H1 (cell line): ENCODE data around the gene KREMEN1. TPM values are rescaled to one million over a fixed set of nuclear protein-coding genes. Genes with fewer than 3 reads are reported as not detected.

Source experiments
- CTCF ChIA-PET: fragments of 300-600 bp; sonication (Branson Sonifier 250); formaldehyde crosslinking; loops from one replicate; lab custom pipeline; 2021; ENCODE audit not compliant: partially characterized antibody; lab: Charles Lee
- POLR2A ChIA-PET: fragments of 300-600 bp; sonication (Branson Sonifier 250); formaldehyde crosslinking; loops from one replicate; lab custom pipeline; 2021; ENCODE audit warnings: inconsistent platforms; ENCODE audit not compliant: partially characterized antibody; lab: Charles Lee
- DNase-seq, 2 experiments: peaks; one replicate each; pipeline versions ENCODE4 v3.0.0 to v3.0.0-alpha.2; 2010 to 2022; ENCODE audit warnings: low spot score in 2 of 2, low read depth in 1 of 2, mixed read lengths in 1 of 2
- FAIRE-seq: peaks from 2 replicates; lab custom pipeline; 2011; peaks lifted over from hg19 to GRCh38; lab: Jason Lieb, UNC
- H2AFZ ChIP-seq: 2 replicates; pipeline ENCODE4 v1.8.1; 2012; ENCODE audit warnings: low read length, inconsistent platforms
- H2AK5ac ChIP-seq: 2 replicates; pipeline ENCODE4 v1.6.1; 2013; ENCODE audit warnings: low read depth, low read length
- H2BK120ac ChIP-seq: replicated peaks from 2 replicates; pipeline ENCODE3; 2013; ENCODE audit warnings: low read depth, low read length, inconsistent platforms
- H2BK12ac ChIP-seq: 2 replicates; pipeline ENCODE4 v1.6.1; 2013; ENCODE audit warnings: low read depth, low read length
- H2BK15ac ChIP-seq: 2 replicates; pipeline ENCODE4 v1.6.1; 2013; ENCODE audit warnings: low read length
- H2BK20ac ChIP-seq: 2 replicates; pipeline ENCODE4 v1.6.1; 2013; ENCODE audit warnings: low read length
- H2BK5ac ChIP-seq: 2 replicates; pipeline ENCODE4 v1.6.1; 2013; ENCODE audit warnings: low read depth, low read length
- H3K14ac ChIP-seq: 2 replicates; pipeline ENCODE4 v1.6.1; 2013; ENCODE audit warnings: inconsistent platforms; ENCODE audit not compliant: insufficient read length
- H3K18ac ChIP-seq: 2 replicates; pipeline ENCODE4 v1.6.1; 2013; ENCODE audit warnings: low read length; ENCODE audit errors: extremely low read depth
- H3K23ac ChIP-seq: 2 replicates; pipeline ENCODE4 v1.6.1; 2013; ENCODE audit warnings: inconsistent platforms; ENCODE audit not compliant: insufficient read length
- H3K23me2 ChIP-seq: 2 replicates; pipeline ENCODE4 v1.6.1; 2013; ENCODE audit warnings: low read depth, low read length
- H3K27ac ChIP-seq: 2 replicates; pipeline ENCODE4 v1.6.1; 2011; ENCODE audit warnings: low read depth, low read length, inconsistent platforms
- H3K27me3 ChIP-seq, 4 experiments: replicated peaks in 1 of 4; 1 replicate in 1 of 4; 2 replicates in 3 of 4; pipeline versions ENCODE4 v1.6.1 to v1.8.1; 2011 to 2013; ENCODE audit warnings: low read length in 3 of 4, mild to moderate bottlenecking in 3 of 4, inconsistent platforms in 2 of 4, mixed read lengths in 2 of 4, moderate library complexity in 1 of 4; ENCODE audit not compliant: control insufficient read depth in 3 of 4, insufficient read depth in 3 of 4; ENCODE audit errors: extremely low read depth in 1 of 4
- H3K36me3 ChIP-seq, 4 experiments: 2 replicates each; pipeline versions ENCODE4 v1.6.1 to v1.8.1; 2011 to 2013; ENCODE audit warnings: mild to moderate bottlenecking in 4 of 4, low read length in 3 of 4, moderate library complexity in 2 of 4, control low read depth in 1 of 4, inconsistent platforms in 1 of 4; ENCODE audit not compliant: insufficient read depth in 4 of 4, control insufficient read depth in 2 of 4
- H3K4ac ChIP-seq: replicated peaks from 2 replicates; pipeline ENCODE3; 2013; ENCODE audit warnings: low read length, low read depth, mixed read lengths, inconsistent platforms; ENCODE audit not compliant: insufficient read length
- H3K4me1 ChIP-seq, 4 experiments: replicated peaks in 1 of 4; 1 replicate in 1 of 4; 2 replicates in 3 of 4; pipeline versions ENCODE4 v1.6.1 to v1.8.1; 2011 to 2013; ENCODE audit warnings: low read length in 3 of 4, inconsistent platforms in 2 of 4, mixed read lengths in 1 of 4; ENCODE audit not compliant: insufficient read depth in 4 of 4, control insufficient read depth in 3 of 4
- H3K4me2 ChIP-seq, 2 experiments: 2 replicates each; pipeline versions ENCODE4 v1.6.1 to v1.8.1; 2011 to 2013; ENCODE audit warnings: low read depth in 2 of 2, low read length in 2 of 2, control low read depth in 1 of 2, inconsistent platforms in 1 of 2, mild to moderate bottlenecking in 1 of 2; ENCODE audit not compliant: insufficient read depth in 1 of 2
- H3K4me3 ChIP-seq, 4 experiments: fragments of 200-600, 300-600 bp in 1 of 4; sonication (generic), shearing (Covaris generic), sonication (Bioruptor Twin) in 1 of 4; 2 replicates each; pipeline versions ENCODE4 v1.5.1 to v1.8.1; 2011 to 2016; ENCODE audit warnings: low read length in 4 of 4, low read depth in 3 of 4, control low read depth in 2 of 4, inconsistent platforms in 2 of 4, mild to moderate bottlenecking in 2 of 4, mixed read lengths in 1 of 4, moderate library complexity in 1 of 4; ENCODE audit not compliant: insufficient read depth in 2 of 4; ENCODE audit errors: extremely low read depth in 1 of 4
- H3K56ac ChIP-seq: replicated peaks from 2 replicates; pipeline ENCODE3; 2013; ENCODE audit warnings: low read depth, mild to moderate bottlenecking, mixed read lengths, low read length, inconsistent platforms; ENCODE audit not compliant: insufficient read length
- H3K79me1 ChIP-seq: 2 replicates; pipeline ENCODE4 v1.6.1; 2013; ENCODE audit warnings: low read depth, low read length, control low read depth
- H3K79me2 ChIP-seq, 2 experiments: 2 replicates each; pipeline versions ENCODE4 v1.6.1 to v1.8.1; 2012 to 2013; ENCODE audit warnings: low read length in 2 of 2, mild to moderate bottlenecking in 2 of 2, inconsistent platforms in 1 of 2; ENCODE audit not compliant: insufficient read depth in 2 of 2, control insufficient read depth in 1 of 2
- H3K9ac ChIP-seq, 4 experiments: replicated peaks in 1 of 4; 1 replicate in 1 of 4; 2 replicates in 3 of 4; pipeline versions ENCODE4 v1.6.1 to v1.8.1; 2011 to 2013; ENCODE audit warnings: low read depth in 3 of 4, low read length in 3 of 4, control low read depth in 2 of 4, mild to moderate bottlenecking in 2 of 4, moderate library complexity in 2 of 4, inconsistent platforms in 1 of 4; ENCODE audit errors: extremely low read depth in 1 of 4
- H3K9me3 ChIP-seq, 2 experiments: 2 replicates each; pipeline versions ENCODE4 v1.6.1 to v1.8.1; 2012 to 2013; ENCODE audit warnings: mild to moderate bottlenecking in 2 of 2, moderate library complexity in 2 of 2, control low read depth in 1 of 2, inconsistent platforms in 1 of 2, low read depth in 1 of 2, low read length in 1 of 2, mixed read lengths in 1 of 2; ENCODE audit not compliant: insufficient read depth in 2 of 2
- H4K20me1 ChIP-seq, 2 experiments: replicated peaks in 1 of 2; 2 replicates each; pipeline versions ENCODE3 to v1.8.1; 2011 to 2013; ENCODE audit warnings: inconsistent platforms in 2 of 2, low read length in 2 of 2, mild to moderate bottlenecking in 1 of 2; ENCODE audit not compliant: insufficient read depth in 2 of 2, control insufficient read depth in 1 of 2
- H4K5ac ChIP-seq: 2 replicates; pipeline ENCODE4 v1.6.1; 2013; ENCODE audit warnings: low read length, low read depth, mixed read lengths, inconsistent platforms; ENCODE audit not compliant: insufficient read length
- H4K8ac ChIP-seq: 2 replicates; pipeline ENCODE4 v1.8.0; 2013; ENCODE audit warnings: mild to moderate bottlenecking, moderate library complexity, low read length, inconsistent platforms; ENCODE audit not compliant: insufficient read depth; ENCODE audit errors: extremely low read depth
- H4K91ac ChIP-seq: replicated peaks from 2 replicates; pipeline ENCODE3; 2013; ENCODE audit warnings: low read length, mixed read lengths, inconsistent platforms; ENCODE audit not compliant: insufficient read length
- CEBPB ChIP-seq: IDR thresholded peaks from 2 replicates; pipeline ENCODE4 v1.6.1; 2012; ENCODE audit warnings: low read depth, low read length
- CREB1 ChIP-seq: IDR thresholded peaks from 2 replicates; pipeline ENCODE4 v1.6.1; 2012; ENCODE audit warnings: inconsistent platforms
- E2F6 ChIP-seq: IDR thresholded peaks from 2 replicates; pipeline ENCODE4 v1.6.1; 2012; ENCODE audit warnings: inconsistent platforms
- HDAC2 ChIP-seq, 2 experiments: fragments of 300-600 bp in 1 of 2; sonication (generic) in 1 of 2; IDR thresholded peaks; 2 replicates each; pipeline ENCODE4 v1.6.1; 2011 to 2012; ENCODE audit warnings: low read depth in 2 of 2, low read length in 2 of 2, mild to moderate bottlenecking in 2 of 2, moderate library complexity in 2 of 2, borderline replicate concordance in 1 of 2, inconsistent platforms in 1 of 2
- KDM5A ChIP-seq: fragments of 200-600 bp; IDR thresholded peaks from 2 replicates; pipeline ENCODE4 v1.7.1; 2012; ENCODE audit warnings: mild to moderate bottlenecking, low read length, inconsistent platforms, mixed read lengths
- NANOG ChIP-seq: IDR thresholded peaks from 2 replicates; pipeline ENCODE4 v1.6.1; 2011; ENCODE audit warnings: low read length, low read depth, mild to moderate bottlenecking, inconsistent platforms; ENCODE audit not compliant: insufficient read depth, poor library complexity, severe bottlenecking
- NRF1 ChIP-seq: IDR thresholded peaks from 2 replicates; pipeline ENCODE4 v1.6.1; 2011; ENCODE audit warnings: mild to moderate bottlenecking, low read depth, low read length, improper control_type of control experiment
- RAD21 ChIP-seq, 2 experiments: IDR thresholded peaks in 1 of 2; conservative IDR thresholded peaks in 1 of 2; 2 replicates each; pipeline ENCODE4 v1.6.1; 2011; ENCODE audit warnings: low read depth in 2 of 2, low read length in 2 of 2, improper control_type of control experiment in 1 of 2, inconsistent platforms in 1 of 2, mild to moderate bottlenecking in 1 of 2, moderate library complexity in 1 of 2
- SRF ChIP-seq: IDR thresholded peaks from 2 replicates; pipeline ENCODE4 v1.6.1; 2011; ENCODE audit warnings: mild to moderate bottlenecking, low read depth, low read length, moderate library complexity
- SUZ12 ChIP-seq: fragments of 200-600 bp; sonication (generic); IDR thresholded peaks from 2 replicates; pipeline ENCODE4 v1.6.1; 2012; ENCODE audit warnings: mild to moderate bottlenecking, inconsistent platforms, low read length, moderate library complexity, mixed read lengths
- TBP ChIP-seq: IDR thresholded peaks from 2 replicates; pipeline ENCODE4 v1.6.1; 2011; ENCODE audit warnings: low read depth, low read length, improper control_type of control experiment
- whole genome bisulfite sequencing, 2 experiments: shearing (Covaris generic) in 1 of 2; methylation state at CpG; one replicate each; pipeline versions ENCODE4 v1.1.6 to v1.1.7; 2013 to 2015; ENCODE audit warnings: low lambda C conversion rate in 2 of 2, mixed read lengths in 2 of 2, inconsistent platforms in 1 of 2, low coverage in 1 of 2, missing lambda C conversion rate in 1 of 2; ENCODE audit not compliant: insufficient replicate concordance in 2 of 2, insufficient coverage in 1 of 2, insufficient read length in 1 of 2; ENCODE audit errors: extremely low coverage in 1 of 2, missing lambda C conversion rate in 1 of 2; 5-methylcytosine and 5-hydroxymethylcytosine counted together
- polyA plus RNA-seq, 7 experiments: library from polyadenylated mRNA; depleted of rRNA in 3 of 7; stranded (reverse) in 5 of 7; unstranded in 2 of 7; fragments of >200 nt in 5 of 7; fragments of 200-250 nt in 2 of 7; gene quantifications; 1 replicate in 5 of 7; 2 replicates in 1 of 7; 4 replicates in 1 of 7; pipeline versions ENCODE4 v1.2.1 to v1.2.3, GENCODE V29; 2011 to 2013; ENCODE audit warnings: missing spikeins in 2 of 7, mixed read lengths in 2 of 7
- total RNA-seq: library from RNA; stranded (reverse); fragmentation: NEBNext Ultra II Directional; extraction: Animal tissue kit (Norgen Biotek cat#: 25700); gene quantifications from 2 replicates; pipeline ENCODE4 v1.2.1, GENCODE V29; 2021

The KREMEN1 gene
- total and polyA plus RNA-seq, 2 of the 8 experiments (the other 6 are each of a cell fraction or from before 2014, with no cell fraction given), result 2.1 to 3.2 TPM

DNA sequence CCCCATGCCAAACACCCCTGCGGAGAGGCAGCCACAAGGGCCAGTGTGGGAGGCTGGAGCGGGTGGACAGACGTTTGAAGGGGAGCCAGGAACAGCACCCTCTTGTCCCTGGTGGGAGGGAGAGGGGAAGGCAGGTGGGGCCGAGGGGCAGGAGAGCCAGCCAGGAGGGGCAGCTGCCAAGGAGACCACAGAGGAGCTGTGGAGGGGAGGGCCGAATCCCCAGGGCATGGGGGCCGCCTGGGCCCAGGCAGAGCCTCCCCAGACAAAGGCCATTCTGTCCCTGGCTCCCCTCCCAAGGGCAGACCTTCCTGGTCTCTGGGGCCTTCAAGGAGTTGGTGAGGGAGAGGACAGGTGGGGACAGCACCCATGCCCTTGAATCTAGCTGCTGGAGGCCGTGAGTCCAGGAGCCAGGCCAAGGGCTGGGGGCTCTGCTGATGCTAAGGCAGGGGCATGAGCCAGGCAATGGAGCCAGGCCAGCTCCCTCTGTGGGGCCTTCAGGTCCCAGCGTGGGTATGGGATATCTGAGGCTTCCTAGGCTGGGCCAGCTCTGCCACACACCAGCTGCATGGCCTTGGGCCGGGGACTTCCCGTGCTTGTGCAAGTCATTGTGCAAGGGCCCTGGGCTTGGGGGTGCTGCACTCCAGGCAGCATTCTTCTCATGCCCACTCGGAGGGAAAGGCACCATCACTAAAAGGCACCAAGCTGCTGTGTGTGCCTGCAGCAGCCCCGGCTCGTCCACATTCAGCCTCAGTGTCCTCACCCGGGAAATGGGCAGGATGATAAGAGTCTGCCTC is 144.2 kb downstream of the KREMEN1 start:
- ChIA-PET POLR2A (interaction anchor here (0.6 to 2.3 kb wide), 4 partner anchors 8 to 17 kb away, joined by 3 to 11 read pairs (median 3); no protein-coding TSS in a partner anchor), CTCF (interaction anchor here (0.9 to 6.5 kb wide), 6 partner anchors 9 to 28 kb away, joined by 4 to 54 read pairs (median 6); partner anchors contain the start of gene EMID1)
- Histone ChIP-seq H3K23me2 (no peaks in the 10 kb centered on the region; the same call in 1 of the 2 replicates), H4K8ac (peak overlapping the region; percentile 35; the same call in 1 of the 2 replicates), H3K9me3 (no peaks in the 10 kb centered on the region), H3K27me3 (no peaks in the 10 kb centered on the region), H3K56ac (no peak overlapping the region), H3K9ac (no peak overlapping the region), H4K20me1 (peaks cover 0 to 1% of the 10 kb centered on the region in 2 experiments), H2BK20ac (no peak overlapping the region), H2AK5ac (no peak overlapping the region), H4K91ac (no peak overlapping the region), H2BK12ac (no peak overlapping the region), H3K18ac (no peak overlapping the region), H3K79me2 (no peaks in the 10 kb centered on the region), H2AFZ (no peak overlapping the region), H2BK5ac (no peak overlapping the region), H3K4me1 (peaks cover 0 to 15% (median 8%) of the 10 kb centered on the region in 4 experiments; a peak in 6 of 7 replicates), H3K23ac (no peak overlapping the region), H3K4ac (no peak overlapping the region), H3K36me3 (no peaks in the 10 kb centered on the region), H4K5ac (no peak overlapping the region), H3K27ac (no peak overlapping the region), H3K14ac (no peak overlapping the region), H2BK15ac (no peak overlapping the region), H3K4me3 (no peak overlapping the region), H3K79me1 (no peaks in the 10 kb centered on the region), H3K4me2 (no peak overlapping the region), H2BK120ac (no peak overlapping the region)
- FAIRE-seq, result no peak
- 91% methylated on average over 14 of the region's 14 CpGs; no CpG with 5 or more reads in 1 of the 2 experiments for WGBS, 2 experiments
- no peak for DNase-seq
- TF ChIP-seq E2F6 (no peak), CREB1 (no peak), CEBPB (no peak), SRF (no peak), NANOG (no peak), NRF1 (no peak), SUZ12 (no peak), TBP (no peak), KDM5A (no peak), HDAC2 (IDR thresholded peaks at IDR 0.05; ENCODE audit: borderline replicate concordance in 1 of 2, low read depth in 2 of 2, low read length in 2 of 2) (no peak), RAD21 (IDR thresholded peaks at IDR 0.05 in 1 of 2, conservative IDR thresholded peaks at IDR 0.05 in 1 of 2; ENCODE audit: low read depth in 2 of 2, low read length in 2 of 2) (no peak)
